ENCODE data around the gene PCDHGA10. TPM values are rescaled to one million over a fixed set of nuclear protein-coding genes. Genes with fewer than 3 reads are reported as not detected.
"Not testable (repeated sequence)": the region's sequence is repeated elsewhere in the genome, so short reads cannot be mapped to it uniquely, and the experiment has no call there.

The PCDHGA10 gene
- total RNA-seq, 1 experiment from 2014 or later = 3.7 TPM

GRCh38 chr5:141397756-141398551 lies 14.8 kb upstream of the PCDHGA10 start, which contains the start of gene PCDHGB5:
Gene PCDHGB5, plus strand, starts transcription at chr5:141397947. Its CDS starts 181 bp downstream, at chr5:141398128.
- CTCF ChIA-PET = interaction anchor here (1.0 to 2.3 kb wide), 6 partner anchors 20 to 174 kb away, joined by 3 to 9 read pairs (median 6); partner anchors contain the start of genes PCDHB14 and PCDHGB7
- BruUV-seq (replicated peaks) = not testable (repeated sequence)

GRCh38 chr5:141398608-141399007 lies 14.2 kb upstream of the PCDHGA10 start:
- no peaks in the 10 kb centered on the region for H3K4me1 Mint-ChIP-seq (ENCODE audit: low read depth, unreplicated experiment)
- CTCF ChIA-PET = no interaction called here
- TSS peak; percentile 17 for BruUV-seq (replicated peaks)
- intact Hi-C loops (cut with micrococcal nuclease; ENCODE audit: unreplicated experiment) = no loop called here
- TF ChIP-seq CTCF (IDR thresholded peaks at IDR 0.05; ENCODE audit: unreplicated experiment) = no peak
- H3K9me3 Mint-ChIP-seq (ENCODE audit: low read depth, unreplicated experiment) = peaks cover 11% of the 10 kb centered on the region
- no peak overlapping the region for H3K4me3 Mint-ChIP-seq (ENCODE audit: low read depth, unreplicated experiment)
- H3K27ac Mint-ChIP-seq (ENCODE audit: unreplicated experiment) = no peak overlapping the region
- no peak for DNase-seq
- peaks cover 20% of the 10 kb centered on the region for H3K36me3 Mint-ChIP-seq (ENCODE audit: insufficient read depth, unreplicated experiment)
- H3K27me3 Mint-ChIP-seq (ENCODE audit: unreplicated experiment) = no peaks in the 10 kb centered on the region

More at GRCh38 chr5:141397756-141398551, 14.8 kb upstream of the PCDHGA10 start, which contains the start of gene PCDHGB5:
- H3K4me1 Mint-ChIP-seq (ENCODE audit: low read depth, unreplicated experiment); H3K27me3 Mint-ChIP-seq (ENCODE audit: unreplicated experiment); H3K27ac Mint-ChIP-seq (ENCODE audit: unreplicated experiment); intact Hi-C loops (cut with micrococcal nuclease; ENCODE audit: unreplicated experiment): not testable (repeated sequence)
- peak; percentile 67 for TF ChIP-seq CTCF (IDR thresholded peaks at IDR 0.05; ENCODE audit: unreplicated experiment)
- Mint-ChIP-seq H3K4me3 (ENCODE audit: low read depth, unreplicated experiment) (peak within 1 kb of the TSS; percentile 58), H3K36me3 (ENCODE audit: insufficient read depth, unreplicated experiment) (peaks cover 15% of the 10 kb centered on the region), H3K9me3 (ENCODE audit: low read depth, unreplicated experiment) (peaks cover 11% of the 10 kb centered on the region)
- DNase-seq = peak; percentile 70

GRCh38 chr5:141399555-141400258 lies 13.1 kb upstream of the PCDHGA10 start:
- no peaks in the 10 kb centered on the region for H3K27me3 Mint-ChIP-seq (ENCODE audit: unreplicated experiment)
- CTCF ChIA-PET = no interaction called here
- DNase-seq = no peak
- H3K36me3 Mint-ChIP-seq (ENCODE audit: insufficient read depth, unreplicated experiment) = peaks cover 24% of the 10 kb centered on the region
- no TSS peak for BruUV-seq (replicated peaks)
- peaks cover under 1% of the 10 kb centered on the region for H3K4me1 Mint-ChIP-seq (ENCODE audit: low read depth, unreplicated experiment)
- TF ChIP-seq CTCF (IDR thresholded peaks at IDR 0.05; ENCODE audit: unreplicated experiment) = no peak
- H3K9me3 Mint-ChIP-seq (ENCODE audit: low read depth, unreplicated experiment) = peaks cover 9% of the 10 kb centered on the region
- no peak overlapping the region for H3K4me3 Mint-ChIP-seq (ENCODE audit: low read depth, unreplicated experiment)
- no peak overlapping the region for H3K27ac Mint-ChIP-seq (ENCODE audit: unreplicated experiment)
- intact Hi-C loops (cut with micrococcal nuclease; ENCODE audit: unreplicated experiment) = loop anchor here (5.0 kb wide), 1 partner anchor 78 kb away; the partner anchor contains the start of gene PCDHGC3

GRCh38 chr5:141402553-141403243 lies 10.1 kb upstream of the PCDHGA10 start, which contains the start of gene PCDHGA9:
Gene PCDHGA9, plus strand, starts transcription at chr5:141402778. Its CDS starts 175 bp downstream, at chr5:141402953.
- BruUV-seq (replicated peaks) = TSS peak; percentile 40
- Mint-ChIP-seq H3K9me3 (ENCODE audit: low read depth, unreplicated experiment) (peaks cover 11% of the 10 kb centered on the region), H3K36me3 (ENCODE audit: insufficient read depth, unreplicated experiment) (peaks cover 31% of the 10 kb centered on the region), H3K27ac (ENCODE audit: unreplicated experiment) (peak within 1 kb of the TSS; percentile 68), H3K27me3 (ENCODE audit: unreplicated experiment) (no peaks in the 10 kb centered on the region), H3K4me1 (ENCODE audit: low read depth, unreplicated experiment) (peaks cover 17% of the 10 kb centered on the region), H3K4me3 (ENCODE audit: low read depth, unreplicated experiment) (peak within 1 kb of the TSS; percentile 95)
- CTCF ChIA-PET = interaction anchor here (0.9 to 1.9 kb wide), 11 partner anchors 15 to 617 kb away, joined by 3 to 22 read pairs (median 5); partner anchors contain the start of genes PCDHA1, PCDHB14, PCDHGB7 and PCDHGC3
- intact Hi-C loops (cut with micrococcal nuclease; ENCODE audit: unreplicated experiment) = loop anchor here (1.0 to 5.0 kb wide), 5 partner anchors 75 to 180 kb away; partner anchors contain the start of genes PCDHB14 and PCDHGC3
- DNase-seq = peak; percentile 73
- peak; percentile 83 for TF ChIP-seq CTCF (IDR thresholded peaks at IDR 0.05; ENCODE audit: unreplicated experiment)

Data from Calu3 (cell line).